Limb (tissue), 2 donors: Measurements from ENCODE around the gene RHBDF2.

ENCODE experiments used
- DNase-seq, 2 donors: peaks; one replicate each; pipeline ENCODE4 v3.0.0-alpha.2; 2016; ENCODE audit errors: extremely low spot score in 2 of 2

Gene RHBDF2

DNA sequence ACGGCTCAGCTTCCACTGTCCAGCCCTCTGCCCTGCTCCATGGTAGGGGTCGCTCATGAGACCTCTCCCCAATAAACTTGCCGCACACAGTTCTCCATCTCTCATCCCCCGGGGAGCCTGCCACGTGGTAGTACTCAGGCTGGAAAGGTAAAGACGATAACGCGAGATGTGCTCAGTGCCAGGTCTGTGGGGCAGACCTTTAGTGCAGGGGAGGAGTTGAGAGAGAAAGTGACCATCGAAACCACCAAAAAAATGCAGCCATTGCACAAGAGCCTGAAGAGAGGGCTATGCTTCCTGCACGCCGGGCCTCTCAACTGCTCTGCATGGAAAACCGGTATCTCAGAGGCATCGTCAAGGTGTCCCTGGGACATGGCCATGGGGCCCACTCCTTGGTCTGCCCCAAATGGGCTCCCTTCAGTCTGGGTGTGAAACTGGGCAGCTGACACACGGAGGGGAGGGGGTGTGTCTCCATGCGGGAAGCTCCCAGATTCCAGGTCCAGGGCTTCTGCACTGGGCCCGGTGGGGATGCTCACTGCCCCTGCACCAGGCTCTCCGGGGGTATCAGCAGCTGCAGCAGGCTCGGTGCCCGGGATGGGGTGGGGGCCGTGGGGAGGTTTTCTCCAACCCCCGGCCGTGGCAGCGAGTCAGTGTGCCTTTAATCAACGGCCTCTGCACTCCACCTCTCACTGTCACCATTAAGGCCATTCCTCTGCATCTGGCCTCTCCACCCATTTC lies 38.5 kb downstream of the RHBDF2 start:
- DNase-seq = no peak

DNA sequence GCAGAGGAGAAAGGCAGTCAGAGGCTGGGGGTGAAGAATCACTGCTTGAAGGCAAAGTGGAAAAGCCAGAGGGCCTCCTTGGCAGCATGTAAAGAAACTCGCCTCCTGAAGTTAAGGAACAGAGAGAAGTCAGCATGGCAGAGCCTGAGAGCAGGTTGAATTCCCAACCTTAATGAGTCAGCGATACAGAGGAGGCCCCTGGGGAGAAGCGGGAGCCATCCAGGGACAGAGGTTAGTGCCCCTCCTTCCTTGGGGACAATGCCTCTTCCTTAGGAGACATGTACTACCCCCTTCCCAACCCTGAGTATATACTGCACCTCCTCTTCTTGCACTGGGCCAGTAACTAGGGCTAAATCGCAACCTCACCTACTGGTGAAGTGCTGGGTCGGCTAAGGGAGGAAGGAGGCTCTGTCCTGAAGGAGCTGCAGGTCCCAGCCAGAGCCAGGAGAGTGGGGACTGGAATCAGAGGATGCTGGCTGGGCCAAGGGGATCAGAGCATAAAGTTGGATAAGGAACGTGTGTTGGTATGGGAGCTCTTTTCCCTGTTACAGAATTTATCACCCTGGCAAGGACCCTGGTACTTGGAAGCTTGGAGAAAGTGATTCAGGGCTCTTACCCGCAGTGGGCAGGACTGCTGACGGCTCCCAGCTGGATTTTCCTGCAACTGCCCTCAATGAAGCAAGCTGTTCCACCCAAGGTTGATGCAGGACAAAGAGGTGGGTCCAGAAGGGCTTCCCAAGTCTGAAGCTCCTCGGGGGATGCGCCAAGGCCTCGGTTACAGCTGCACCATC lies 39.3 kb downstream of the RHBDF2 start:
- DNase-seq = no peak

DNA sequence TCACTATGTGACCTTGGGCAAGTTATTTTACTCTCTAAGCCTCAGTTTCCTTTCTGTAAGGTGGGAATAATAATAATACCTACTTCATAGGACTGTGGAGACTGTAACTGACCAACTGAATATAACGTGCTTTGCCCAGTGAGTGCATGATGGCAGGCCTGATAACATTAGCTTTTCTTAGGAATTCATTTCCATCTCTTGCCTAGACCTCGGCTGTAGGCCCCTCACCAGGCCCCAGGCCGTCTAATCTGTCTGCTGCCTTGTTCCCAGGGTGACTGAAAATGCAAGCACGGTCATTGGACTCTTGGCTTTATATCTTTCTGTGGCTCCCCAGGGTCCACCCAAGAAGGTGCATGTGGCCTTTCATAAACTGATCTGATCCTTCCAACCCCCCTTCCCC lies 41.5 kb downstream of the RHBDF2 start:
- DNase-seq = no peak

DNA sequence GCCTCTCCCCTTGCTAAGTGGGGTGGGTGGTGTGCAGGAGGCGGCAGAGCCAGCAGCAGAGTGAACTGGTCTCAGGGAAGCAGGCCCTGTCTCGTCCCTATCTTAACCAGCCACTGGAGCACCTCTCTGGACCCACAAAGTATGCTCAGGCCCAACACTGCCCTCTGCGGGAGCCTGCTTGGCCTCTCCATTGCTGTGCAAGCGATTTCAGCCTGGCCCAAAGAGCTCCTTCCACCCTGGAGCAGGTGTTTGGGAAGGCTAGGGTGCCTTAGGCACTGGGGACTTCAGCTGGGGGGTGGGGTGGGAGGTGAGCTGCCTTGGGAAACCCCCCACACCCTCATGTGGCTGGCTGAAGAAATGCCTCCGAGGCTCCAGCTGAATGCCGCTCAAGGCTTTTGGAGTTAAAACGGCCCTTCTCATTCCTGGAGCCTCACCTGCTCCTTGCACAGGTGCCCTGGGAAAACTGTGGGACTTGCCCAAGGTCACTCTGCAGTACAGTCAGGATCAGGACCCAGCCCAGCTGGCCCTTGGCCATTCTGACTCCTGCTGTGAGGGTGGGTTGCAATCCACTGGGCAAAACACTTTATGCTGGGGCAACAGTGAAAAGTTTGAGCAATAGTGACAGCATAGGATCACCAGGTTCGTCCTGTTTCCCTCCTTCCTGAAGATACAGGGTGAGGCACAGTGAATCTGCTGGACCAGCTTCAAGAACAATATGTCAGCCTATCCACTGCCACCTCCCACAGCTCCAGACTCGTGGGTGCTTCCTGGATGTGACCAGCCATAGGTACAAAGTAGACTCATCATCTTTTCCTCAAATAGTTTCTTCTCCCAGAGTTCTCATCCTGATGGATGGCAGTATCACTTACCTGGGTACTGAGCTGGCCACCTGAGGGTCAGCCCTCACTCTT lies 42.4 kb downstream of the RHBDF2 start:
- DNase-seq = peak in 1 of 2 donors; percentile 57

DNA sequence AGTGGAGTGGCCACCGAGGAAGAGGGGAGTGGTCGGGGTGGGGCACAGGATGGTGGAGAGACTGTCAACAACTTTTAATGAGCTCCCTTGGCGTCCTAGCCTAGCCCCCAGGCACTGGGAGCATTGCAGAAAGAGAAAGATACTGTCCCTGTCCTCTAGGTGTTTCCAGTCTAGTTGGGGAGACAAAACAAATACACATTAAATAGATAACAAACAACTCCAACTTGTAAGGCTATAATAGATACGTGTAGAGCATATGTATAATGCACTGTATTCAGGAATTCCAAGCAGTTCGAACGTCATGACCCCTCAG lies 47.8 kb downstream of the RHBDF2 start:
- DNase-seq = no peak

DNA sequence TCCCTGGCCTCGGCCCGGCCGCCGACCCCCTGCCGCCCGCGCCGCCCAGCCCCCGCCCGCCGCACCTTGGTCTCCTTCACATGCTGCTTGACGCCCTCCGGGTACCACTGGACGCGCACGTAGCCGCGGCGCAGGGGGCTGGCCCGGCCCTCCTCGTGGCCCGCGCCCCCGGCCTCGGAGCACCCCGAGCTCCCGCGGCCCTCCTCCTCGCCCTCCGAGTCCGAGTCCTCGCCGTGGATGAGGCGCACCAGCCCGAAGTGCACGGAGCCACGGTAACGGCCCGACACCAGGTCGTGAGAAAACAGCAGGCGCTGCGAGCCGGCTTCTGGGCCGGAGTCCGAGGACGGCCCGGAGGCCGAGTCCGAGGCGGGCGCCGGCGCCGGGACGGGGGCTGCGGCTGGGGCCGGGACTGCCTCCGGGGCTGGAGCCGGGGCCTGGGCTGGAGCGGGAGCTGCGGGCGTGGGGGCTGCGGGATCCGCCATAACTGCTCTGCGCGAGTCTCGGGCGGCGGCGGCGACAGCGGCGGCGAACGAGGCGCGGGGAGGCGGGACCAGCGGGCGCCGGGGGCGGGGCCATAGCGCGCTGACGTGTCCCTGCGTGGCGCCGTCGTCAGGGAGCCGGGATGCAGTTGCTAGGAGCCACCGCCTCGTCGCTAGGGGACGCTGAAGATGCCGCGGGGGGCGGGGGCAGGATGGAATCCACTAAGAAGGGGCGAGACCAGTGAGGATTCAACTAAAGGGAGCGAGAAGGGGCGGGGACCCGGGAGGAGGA lies 48.4 kb downstream of the RHBDF2 start, which contains the start of gene UBE2O:
UBE2O (minus strand) TSS at position 493 of the 771 bp plus-strand sequence; CDS start at position 482, 11 bp downstream.
- peak; percentile 88 to 95 for DNase-seq

DNA sequence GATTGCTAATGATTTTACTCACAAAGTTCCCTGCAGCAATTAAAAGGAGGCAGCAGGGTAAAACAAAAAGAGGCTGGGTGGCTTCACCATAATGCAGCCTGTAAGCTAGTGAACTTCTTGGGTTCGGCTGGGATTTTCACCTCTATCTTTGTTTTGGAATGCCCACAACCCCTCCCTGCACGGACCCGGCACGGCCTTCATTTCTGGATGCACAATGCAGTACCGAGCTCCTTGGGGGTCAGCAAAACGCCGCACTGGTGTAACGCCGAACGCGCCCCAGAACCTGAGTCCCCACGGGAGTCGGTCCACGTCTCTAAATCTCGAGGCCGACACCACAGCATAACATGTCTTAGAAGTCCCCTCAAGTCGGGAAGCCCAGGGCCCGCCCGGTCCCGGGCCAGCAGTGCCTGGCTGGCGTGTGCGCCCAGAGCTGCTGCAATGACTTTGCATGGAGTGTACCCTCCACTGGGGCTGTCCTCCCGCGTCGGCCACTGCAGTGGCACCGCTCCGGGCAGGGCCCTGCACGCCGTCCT lies 49.0 kb downstream of the RHBDF2 start:
- no peak for DNase-seq

DNA sequence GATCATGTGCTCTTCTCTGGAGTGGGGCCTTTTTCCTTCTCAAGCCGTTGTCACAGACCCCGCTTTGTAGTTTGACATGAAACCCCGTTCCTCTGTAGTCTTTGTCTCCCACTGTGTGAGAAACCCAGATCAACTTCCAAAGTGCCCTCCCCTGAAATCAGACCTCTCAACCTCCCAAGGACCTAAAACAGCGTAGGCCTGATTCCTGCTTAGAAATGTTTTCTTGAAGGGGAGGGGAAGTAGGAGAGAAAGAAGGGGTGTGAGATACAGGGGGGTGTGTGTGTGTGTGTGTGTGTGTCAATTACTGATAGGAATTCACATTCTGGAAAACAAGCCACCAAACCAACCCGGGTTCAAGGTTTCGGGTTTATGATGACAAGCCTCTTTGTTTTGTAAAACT lies 49.7 kb downstream of the RHBDF2 start:
- DNase-seq = no peak

DNA sequence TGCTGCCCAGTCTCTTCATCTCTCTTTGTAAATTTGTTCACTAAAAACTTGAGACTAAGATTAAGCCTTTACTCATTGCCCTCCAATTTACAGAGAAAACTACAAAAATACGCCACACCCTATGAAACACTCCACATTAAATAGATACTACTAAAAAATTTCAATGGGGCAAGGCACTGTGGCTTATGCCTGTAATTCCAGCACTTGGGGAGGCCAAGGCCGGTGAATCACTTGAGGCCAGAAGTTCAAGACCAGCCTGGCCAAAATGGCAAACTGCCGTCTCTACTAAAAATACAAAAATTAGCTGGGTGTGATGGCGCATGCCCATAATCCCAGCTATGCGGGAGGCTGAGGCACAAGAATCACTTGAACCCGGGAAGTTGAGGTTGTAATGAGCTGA lies 52.1 kb downstream of the RHBDF2 start:
- no peak for DNase-seq

DNA sequence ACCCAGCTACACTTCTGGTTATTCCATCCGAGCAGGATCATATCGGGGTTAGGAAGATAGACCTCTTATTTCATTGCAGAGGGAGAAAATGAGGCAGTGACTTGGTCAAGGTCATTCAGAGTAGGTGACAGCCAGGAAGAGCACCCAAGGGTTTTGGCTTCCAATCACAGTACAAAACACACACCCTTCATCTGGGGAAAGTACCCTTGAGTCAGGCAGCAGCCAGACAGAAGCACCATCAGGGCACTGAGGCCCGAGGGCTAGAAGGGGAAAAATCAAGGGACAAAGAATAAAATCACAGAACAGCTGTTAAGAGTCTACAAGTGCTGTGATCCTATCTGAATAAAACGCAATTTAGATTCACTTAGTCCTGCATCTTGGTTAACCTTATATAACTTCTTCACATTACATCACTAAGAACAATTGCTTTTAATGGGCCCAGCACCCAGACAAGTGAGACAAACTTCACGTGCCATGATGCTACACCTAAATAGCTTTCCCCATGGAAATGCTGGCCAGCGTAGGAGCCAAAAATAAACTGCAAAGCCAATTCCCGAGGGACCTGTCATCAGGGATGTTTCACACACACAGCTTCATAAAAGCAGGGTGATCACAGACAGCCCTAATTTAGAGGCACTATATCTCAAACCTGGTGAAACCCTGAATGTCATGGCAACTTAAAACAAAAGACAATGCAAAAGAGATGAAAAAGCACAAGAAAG lies 53.1 kb downstream of the RHBDF2 start:
- no peak for DNase-seq

DNA sequence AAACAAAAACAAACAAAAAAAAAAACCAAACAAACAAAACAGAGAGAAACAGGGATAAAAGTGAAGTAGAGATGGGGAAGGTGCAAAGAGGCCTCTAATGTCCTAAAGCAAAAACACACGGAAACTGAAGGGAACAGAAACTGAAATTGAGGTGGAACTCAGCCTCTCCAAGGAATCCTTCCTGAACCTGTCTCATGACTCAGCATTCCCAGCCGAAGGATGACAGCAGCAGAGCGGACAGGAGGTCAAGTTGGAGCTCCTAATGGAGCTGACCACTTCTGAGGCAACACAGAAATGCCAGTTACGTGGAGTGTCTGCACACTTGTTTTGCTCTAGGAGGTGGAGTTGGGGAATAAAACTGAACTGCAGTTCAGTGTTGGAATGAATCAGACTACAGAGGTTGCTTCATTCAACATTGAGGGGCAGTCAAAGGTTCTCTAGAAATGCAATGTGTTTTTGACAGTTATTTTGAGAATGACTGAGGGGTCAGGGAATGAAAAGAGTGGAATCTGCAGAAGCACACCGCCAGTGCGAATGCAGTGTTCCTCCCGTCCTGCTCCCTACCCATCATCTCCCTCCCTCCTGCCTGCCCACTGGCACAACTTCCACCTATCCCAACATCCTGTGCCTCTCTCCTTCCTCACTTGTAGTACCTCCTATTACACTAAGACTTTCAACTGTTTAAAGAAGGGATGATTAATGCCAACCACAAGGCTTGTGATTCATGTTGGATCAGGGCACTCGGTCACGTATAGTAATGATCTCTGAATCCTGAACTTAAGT lies 54.6 kb downstream of the RHBDF2 start:
- no peak for DNase-seq

DNA sequence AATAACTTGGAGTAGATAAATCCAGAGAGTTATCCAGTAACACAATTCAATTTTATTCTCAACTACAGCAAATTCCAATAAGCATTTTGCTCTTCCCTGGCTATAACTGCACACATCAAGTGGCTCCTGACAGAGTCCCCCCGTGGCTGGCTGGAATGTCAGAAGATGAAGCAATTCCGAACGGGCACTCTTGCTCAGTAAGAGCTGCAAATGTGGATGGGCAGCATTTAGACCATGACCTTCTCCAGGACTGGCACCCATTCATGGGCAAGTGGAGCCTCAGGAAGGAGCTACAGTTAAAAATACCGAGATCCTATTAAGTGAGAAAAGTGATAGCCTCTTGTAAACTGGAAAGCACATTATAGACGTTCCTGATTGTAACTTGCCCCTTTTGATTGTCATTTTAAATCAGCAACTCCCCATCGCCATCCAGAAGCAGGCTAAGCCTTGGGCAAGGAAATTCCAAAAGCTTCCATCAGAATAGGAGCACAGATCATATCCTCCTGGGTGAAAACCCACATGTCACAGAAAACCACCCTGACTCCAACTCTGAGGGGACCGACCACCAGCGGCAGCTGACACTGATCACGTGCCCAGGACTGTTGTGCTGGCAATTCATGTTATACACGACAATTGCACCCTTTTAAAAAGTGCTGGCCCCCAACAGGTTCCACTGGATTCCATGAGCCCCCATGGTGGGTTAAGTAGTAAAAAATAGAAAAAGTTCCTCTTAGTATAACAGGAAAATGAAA lies 55.4 kb downstream of the RHBDF2 start:
- no peak for DNase-seq

DNA sequence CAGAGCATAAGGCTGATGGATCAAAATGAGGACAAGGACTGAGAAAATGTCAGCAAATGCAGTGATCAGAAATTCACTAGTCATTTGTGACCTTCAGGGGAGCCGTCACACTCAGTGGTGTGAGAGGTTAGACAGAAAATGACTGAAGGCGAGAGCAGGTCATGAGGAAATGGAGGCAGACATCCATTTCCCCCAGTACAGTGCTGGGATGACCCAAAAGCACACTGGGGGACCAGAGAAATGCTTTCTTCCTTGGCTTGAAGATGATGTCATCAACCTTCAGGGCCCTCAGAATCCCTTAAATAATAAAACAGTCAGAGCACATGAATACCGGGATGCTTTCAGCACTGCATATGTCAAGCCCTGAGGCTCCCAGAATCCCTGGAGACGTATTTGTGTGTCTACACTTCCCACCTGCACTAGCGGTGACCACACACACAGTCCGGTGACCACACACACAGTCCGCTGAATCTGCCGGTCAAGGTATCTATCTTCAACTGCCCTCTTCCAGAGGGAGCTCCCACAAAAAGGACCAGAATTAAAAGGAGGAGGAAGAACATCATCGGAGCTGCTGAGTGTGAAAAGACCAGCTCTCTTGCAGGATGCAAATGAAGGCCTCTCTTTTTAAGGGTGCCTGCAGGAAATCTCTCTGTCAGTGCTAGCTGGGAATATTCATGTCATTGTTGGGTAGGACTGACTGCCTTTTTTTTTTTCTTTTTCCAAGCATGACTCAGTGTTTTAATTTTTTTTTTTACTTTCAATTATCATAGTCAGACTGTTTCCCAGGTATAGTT lies 56.5 kb downstream of the RHBDF2 start:
- DNase-seq = no peak

DNA sequence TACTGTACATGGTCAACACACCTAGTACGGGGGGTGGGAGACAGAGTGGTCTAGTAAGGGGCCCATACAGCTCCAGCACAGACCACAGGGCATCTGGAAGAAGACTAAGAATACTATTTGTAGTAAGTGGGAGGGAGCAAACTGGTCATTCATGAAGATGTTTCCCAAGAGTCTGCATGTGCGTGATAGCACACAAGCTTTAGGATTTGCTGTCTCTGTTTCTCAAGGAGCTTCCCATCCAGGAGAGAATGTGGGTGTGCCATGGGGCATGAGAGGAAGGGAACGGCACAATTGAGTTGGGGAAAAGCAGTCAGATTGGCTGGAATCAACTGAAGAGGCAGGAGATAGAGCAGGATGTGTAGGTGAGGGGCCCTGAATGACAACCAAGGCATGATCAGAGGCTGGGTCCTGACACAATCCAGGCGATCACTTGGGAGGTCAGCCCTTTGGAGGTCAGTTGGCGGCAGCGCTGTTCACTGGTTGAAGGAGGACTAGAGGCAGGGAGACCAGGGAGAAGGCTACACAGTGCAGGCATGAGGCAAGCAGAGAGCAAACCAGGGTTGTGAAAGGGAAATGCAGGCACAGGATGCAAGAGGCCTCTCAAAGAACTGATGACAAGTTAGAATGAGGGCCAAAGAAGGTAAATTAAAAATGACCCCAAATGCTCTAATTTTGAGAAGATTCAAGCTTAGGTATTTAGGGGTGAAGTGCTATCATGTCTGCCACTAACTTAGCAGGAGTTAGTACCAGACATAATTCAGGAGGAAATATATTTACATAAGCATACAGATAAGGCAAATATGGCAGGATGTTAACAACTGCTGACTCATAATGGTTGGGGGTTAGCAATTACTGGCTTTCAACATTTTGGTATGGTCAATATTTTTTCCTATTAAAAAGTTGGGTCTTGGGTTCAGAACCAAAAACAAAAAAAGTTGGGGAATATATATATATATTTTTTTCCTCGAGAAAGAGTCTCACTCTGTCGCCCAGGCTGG lies 58.6 kb downstream of the RHBDF2 start:
- no peak for DNase-seq

DNA sequence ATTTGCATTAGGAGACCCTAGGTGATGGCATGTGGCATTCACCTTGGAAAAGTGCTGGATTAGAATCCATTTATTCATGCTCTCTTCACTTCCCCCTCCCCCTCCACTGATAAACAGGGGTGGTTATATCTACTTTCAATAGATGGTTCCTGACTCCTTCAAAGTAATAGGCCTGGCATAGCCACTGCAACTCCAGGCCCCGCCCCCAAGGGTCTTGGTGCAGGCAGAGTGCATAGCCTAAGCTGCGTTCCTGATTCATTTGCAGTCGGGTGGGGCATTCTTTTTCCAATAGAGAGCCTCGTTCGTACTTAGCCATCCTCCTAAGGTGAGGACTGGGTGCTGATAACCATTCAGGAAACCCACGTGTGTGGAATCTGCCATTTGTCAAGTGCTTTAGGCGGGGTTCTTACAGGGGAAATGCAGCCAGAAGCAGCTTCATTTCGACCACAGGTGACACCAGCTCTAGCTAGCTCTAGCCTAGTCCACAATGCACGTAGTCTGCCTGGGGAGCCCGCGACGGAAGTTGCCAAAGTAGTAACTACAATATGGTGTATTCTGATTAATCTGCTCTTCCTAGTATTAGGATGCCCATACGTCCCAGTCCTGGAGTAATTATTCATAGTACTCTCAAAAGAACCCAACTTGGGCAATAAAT lies 59.4 kb downstream of the RHBDF2 start:
- DNase-seq = no peak

DNA sequence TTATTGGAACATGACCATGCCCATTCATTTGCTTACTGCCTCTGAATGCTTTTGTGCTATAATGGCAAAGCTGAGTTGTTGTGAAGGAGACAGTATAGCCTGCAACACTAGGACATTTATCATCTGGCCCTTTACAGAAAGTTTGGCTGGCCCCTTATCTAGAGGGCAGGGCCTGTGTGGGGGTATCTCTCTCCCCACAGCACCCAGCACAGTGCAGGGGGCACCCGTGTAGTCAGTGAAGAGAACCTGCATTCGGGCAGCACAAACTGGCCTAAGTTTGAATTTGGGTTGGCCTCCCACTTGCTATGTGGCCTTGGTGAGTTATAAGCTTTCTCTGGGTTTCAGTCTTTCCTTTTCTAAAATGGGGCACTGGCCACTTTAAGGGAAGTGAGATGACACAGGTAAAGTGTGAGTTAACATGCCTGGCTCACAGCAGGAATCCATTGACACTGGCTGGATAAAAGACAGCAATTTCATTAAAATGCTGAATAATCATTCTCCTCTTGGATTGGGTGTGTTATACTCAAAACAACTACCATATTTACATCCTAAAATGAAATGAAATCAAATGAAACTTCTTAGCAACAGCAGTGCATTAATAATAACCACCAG lies 60.4 kb downstream of the RHBDF2 start:
- DNase-seq = no peak
